IMR-90 (cell line): ENCODE measurements around the gene NLRC3.

ENCODE experiments used
- RAD21 ChIP-seq: IDR thresholded peaks from 2 replicates; pipeline ENCODE4 v1.6.1; 2012; ENCODE audit warnings: low read length, improper control_type of control experiment
- TF ChIP-seq, protein P1 (sequence below): conservative IDR thresholded peaks from 2 replicates; pipeline ENCODE4 v1.5.1; 2012; ENCODE audit warnings: mild to moderate bottlenecking, low read depth, low read length, improper control_type of control experiment

GRCh38 chr16:3592559-3592958, 15.4 kb upstream of the NLRC3 start:
- TF ChIP-seq, protein P1, sequence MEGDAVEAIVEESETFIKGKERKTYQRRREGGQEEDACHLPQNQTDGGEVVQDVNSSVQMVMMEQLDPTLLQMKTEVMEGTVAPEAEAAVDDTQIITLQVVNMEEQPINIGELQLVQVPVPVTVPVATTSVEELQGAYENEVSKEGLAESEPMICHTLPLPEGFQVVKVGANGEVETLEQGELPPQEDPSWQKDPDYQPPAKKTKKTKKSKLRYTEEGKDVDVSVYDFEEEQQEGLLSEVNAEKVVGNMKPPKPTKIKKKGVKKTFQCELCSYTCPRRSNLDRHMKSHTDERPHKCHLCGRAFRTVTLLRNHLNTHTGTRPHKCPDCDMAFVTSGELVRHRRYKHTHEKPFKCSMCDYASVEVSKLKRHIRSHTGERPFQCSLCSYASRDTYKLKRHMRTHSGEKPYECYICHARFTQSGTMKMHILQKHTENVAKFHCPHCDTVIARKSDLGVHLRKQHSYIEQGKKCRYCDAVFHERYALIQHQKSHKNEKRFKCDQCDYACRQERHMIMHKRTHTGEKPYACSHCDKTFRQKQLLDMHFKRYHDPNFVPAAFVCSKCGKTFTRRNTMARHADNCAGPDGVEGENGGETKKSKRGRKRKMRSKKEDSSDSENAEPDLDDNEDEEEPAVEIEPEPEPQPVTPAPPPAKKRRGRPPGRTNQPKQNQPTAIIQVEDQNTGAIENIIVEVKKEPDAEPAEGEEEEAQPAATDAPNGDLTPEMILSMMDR = no peak
- no peak for TF ChIP-seq RAD21
